Activated T-cell treated with anti-CD3 and anti-CD28 coated beads for 4 hours (primary cell): ENCODE measurements around the gene ZBTB7B.

Experiments used
- DNase-seq: peaks from one replicate; pipeline ENCODE4 v3.0.0-alpha.2; 2020

ZBTB7B gene

GRCh38 chr1:155005076-155006011, 2.7 kb downstream of the ZBTB7B start:
- no peak for DNase-seq

- DNase-seq = no peak
These were observed 4.0 kb downstream of the ZBTB7B start for GRCh38 chr1:155006601-155007101.

GRCh38 chr1:155007251-155007828, 4.7 kb downstream of the ZBTB7B start:
- DNase-seq = no peak

- DNase-seq = no peak
These were observed 5.7 kb downstream of the ZBTB7B start for GRCh38 chr1:155008015-155008941.

GRCh38 chr1:155009221-155009711, 6.7 kb downstream of the ZBTB7B start:
- DNase-seq = no peak

- no peak for DNase-seq
These were observed 7.1 kb downstream of the ZBTB7B start for GRCh38 chr1:155009742-155010141.

GRCh38 chr1:155010211-155010918, 7.8 kb downstream of the ZBTB7B start:
- no peak for DNase-seq

GRCh38 chr1:155011004-155011416, 8.4 kb downstream of the ZBTB7B start:
- no peak for DNase-seq

GRCh38 chr1:155011437-155012025, 8.9 kb downstream of the ZBTB7B start:
- DNase-seq = no peak

- no peak for DNase-seq
These were observed 9.5 kb downstream of the ZBTB7B start for GRCh38 chr1:155012026-155012546.

- no peak for DNase-seq
These were observed 10.4 kb downstream of the ZBTB7B start for GRCh38 chr1:155012776-155013602.

GRCh38 chr1:155013632-155014031, 11.0 kb downstream of the ZBTB7B start:
- no peak for DNase-seq

GRCh38 chr1:155014709-155015508, 12.3 kb downstream of the ZBTB7B start:
- DNase-seq = no peak

GRCh38 chr1:155015527-155016230, 13.1 kb downstream of the ZBTB7B start:
- DNase-seq = no peak

GRCh38 chr1:155016231-155016831, 13.7 kb downstream of the ZBTB7B start:
- no peak for DNase-seq

GRCh38 chr1:155017041-155017945, 14.7 kb downstream of the ZBTB7B start:
- DNase-seq = peak; percentile 90

GRCh38 chr1:155017946-155018316, 15.3 kb downstream of the ZBTB7B start:
- no peak for DNase-seq
